Cardiac fibroblast (primary cell): ENCODE results near the gene CAMTA1.
"Not testable (repeated sequence)": the region's sequence is repeated elsewhere in the genome, so short reads cannot be mapped to it uniquely, and the experiment has no call there.

Experiments used
- DNase-seq, 2 donors: peaks; one replicate each; pipeline versions ENCODE4 v3.0.0 to v3.0.0-alpha.2; 2010; ENCODE audit warnings: low read depth in 2 of 2
- H3K4me3 ChIP-seq, 2 donors: replicated peaks in 1 of 2; 1 replicate in 1 of 2; 2 replicates in 1 of 2; pipeline ENCODE4 v1.5.1; 2011; ENCODE audit warnings: low read depth in 2 of 2, low read length in 2 of 2, mild to moderate bottlenecking in 2 of 2, moderate library complexity in 1 of 2
- CTCF ChIP-seq: IDR thresholded peaks from one replicate; pipeline ENCODE4 v1.5.1; 2011; ENCODE audit warnings: low read depth, mild to moderate bottlenecking, low read length, inconsistent platforms

Gene CAMTA1

GRCh38 chr1:7140251-7140650 is 355.0 kb downstream of the CAMTA1 start:
- no peak for TF ChIP-seq CTCF
- H3K4me3 ChIP-seq, result no peak overlapping the region
- no peak for DNase-seq

GRCh38 chr1:7145947-7146346 is 360.7 kb downstream of the CAMTA1 start:
- no peak overlapping the region for H3K4me3 ChIP-seq
- TF ChIP-seq CTCF, result no peak
- no peak for DNase-seq

DNA sequence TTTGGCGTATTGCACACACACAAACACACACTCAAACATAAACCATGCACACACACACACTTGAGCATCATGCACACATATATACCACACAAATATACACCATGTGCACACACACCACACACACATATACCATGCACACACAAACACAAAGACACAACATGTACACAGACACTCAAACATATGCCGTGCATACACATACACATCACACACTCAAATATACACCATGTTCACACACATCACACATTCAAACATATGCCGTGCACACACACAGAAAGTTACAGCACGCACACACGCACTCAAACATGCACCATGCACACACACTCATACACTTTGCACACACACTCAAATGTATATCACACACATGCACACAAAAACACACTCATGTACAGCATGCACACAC is 361.5 kb downstream of the CAMTA1 start:
- no peak for TF ChIP-seq CTCF
- no peak for DNase-seq
- H3K4me3 ChIP-seq, result no peak overlapping the region

DNA sequence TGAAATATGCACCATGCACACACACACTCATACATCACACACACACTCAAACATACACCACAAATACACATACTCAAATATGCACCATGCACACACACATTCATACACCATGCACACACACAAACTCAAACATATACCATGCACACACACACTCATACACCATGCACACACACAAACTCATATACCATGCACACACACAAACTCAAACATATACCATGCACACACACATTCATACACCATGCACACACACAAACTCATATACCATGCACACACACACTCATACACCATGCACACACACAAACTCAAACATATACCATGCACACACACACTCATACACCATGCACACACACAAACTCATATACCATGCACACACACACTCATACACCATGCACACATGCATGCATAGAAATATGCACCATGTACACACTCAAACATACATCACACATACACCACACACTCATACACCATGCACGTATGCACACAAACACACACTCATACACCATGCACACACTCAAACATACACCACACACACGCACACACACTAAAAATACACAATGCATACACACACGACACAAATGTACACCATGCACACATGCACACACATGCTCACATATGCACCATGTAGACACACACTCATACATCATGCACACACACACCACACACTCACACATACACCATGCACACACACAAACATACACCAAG is 362.5 kb downstream of the CAMTA1 start:
- DNase-seq, result not testable (repeated sequence)

GRCh38 chr1:7149080-7149838 is 364.0 kb downstream of the CAMTA1 start:
- DNase-seq, result peak in 1 of 2 donors; percentile 11
- no peak overlapping the region for H3K4me3 ChIP-seq
- TF ChIP-seq CTCF, result no peak

More for the DNA sequence above, 362.5 kb downstream of the CAMTA1 start:
- H3K4me3 ChIP-seq, result not testable (repeated sequence)

GRCh38 chr1:7150724-7151280 is 365.5 kb downstream of the CAMTA1 start:
- H3K4me3 ChIP-seq, result no peak overlapping the region
- no peak for TF ChIP-seq CTCF
- DNase-seq, result no peak

GRCh38 chr1:7151978-7152377 is 366.7 kb downstream of the CAMTA1 start:
- H3K4me3 ChIP-seq, result no peak overlapping the region
- TF ChIP-seq CTCF, result no peak
- DNase-seq, result no peak
